Activated T-helper 2 cell treated with anti-CD3 and anti-CD28 coated beads, Interferon-gamma antibody, Interleukin-2, Interleukin-4, amounts not matched to agents 10 μg/mL and 5 μg/mL and 100 μg/mL, durations not matched to agents 14 hours and 24 hours and 36 hours (primary cell): ENCODE measurements around the gene LANCL1. TPM values are rescaled to one million over a fixed set of nuclear protein-coding genes. Genes with fewer than 3 reads are reported as not detected.
"Not testable (repeated sequence)": the region's sequence is repeated elsewhere in the genome, so short reads cannot be mapped to it uniquely, and the experiment has no call there.

ENCODE experiments used
- DNase-seq: peaks from one replicate; pipeline ENCODE4 v3.0.0; 2021; ENCODE audit warnings: low spot score
- H3K27ac Mint-ChIP-seq: one replicate; pipeline ENCODE4 v1.8.0; 2021; ENCODE audit warnings: mixed read lengths
- H3K27me3 Mint-ChIP-seq: one replicate; pipeline ENCODE4 v1.8.0; 2021; ENCODE audit warnings: low read depth, mixed read lengths
- H3K36me3 Mint-ChIP-seq: one replicate; pipeline ENCODE4 v1.8.0; 2021; ENCODE audit warnings: low read depth, mixed read lengths
- H3K4me1 Mint-ChIP-seq: one replicate; pipeline ENCODE4 v1.8.0; 2021; ENCODE audit warnings: low read depth, mixed read lengths
- H3K4me3 Mint-ChIP-seq: one replicate; pipeline ENCODE4 v1.8.0; 2021; ENCODE audit warnings: low read depth, mild to moderate bottlenecking, moderate library complexity, mixed read lengths
- H3K9me3 Mint-ChIP-seq: one replicate; pipeline ENCODE4 v1.8.0; 2021; ENCODE audit warnings: mixed read lengths
- intact Hi-C: fragments of 100-400 bp; cut with micrococcal nuclease; formaldehyde crosslinking; loops from one replicate; pipeline ENCODE4 v1.15.1; 2023
- total RNA-seq: library from RNA; stranded (reverse); gene quantifications from 2 replicates; pipeline ENCODE4 v1.2.3, GENCODE V29; 2022

The LANCL1 gene
- total RNA-seq, 1 donor from 2014 or later, result 35.1 TPM

DNA sequence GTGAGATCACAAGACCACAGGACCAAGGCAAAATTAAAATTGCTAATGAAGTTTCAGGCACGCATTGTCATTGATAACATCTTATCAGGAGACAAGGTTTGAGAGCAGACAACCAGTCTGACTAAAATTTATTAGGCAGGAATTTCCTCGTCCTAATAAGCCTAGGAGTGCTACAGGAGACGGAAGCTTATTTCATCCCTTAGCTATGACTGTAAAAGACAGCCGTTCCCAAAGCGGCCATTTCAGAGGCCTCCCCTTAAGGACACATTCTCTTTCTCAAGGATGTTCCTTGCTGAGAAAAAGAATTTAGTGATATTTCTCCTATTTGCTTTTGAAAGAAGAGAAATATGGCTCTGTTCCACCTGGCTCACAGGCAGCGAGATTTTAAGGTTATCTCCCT lies 49.2 kb downstream of the LANCL1 start:
- H3K27ac Mint-ChIP-seq, H3K4me1 Mint-ChIP-seq, H3K4me3 Mint-ChIP-seq, DNase-seq, H3K27me3 Mint-ChIP-seq, intact Hi-C loops: not testable (repeated sequence)
- Mint-ChIP-seq H3K9me3 (peaks cover 36% of the 10 kb centered on the region), H3K36me3 (peaks cover 27% of the 10 kb centered on the region)

GRCh38 chr2:210422366-210422765 lies 54.2 kb downstream of the LANCL1 start:
- DNase-seq, result no peak
- H3K27ac Mint-ChIP-seq, result no peak overlapping the region
- H3K9me3 Mint-ChIP-seq, result peaks cover 31% of the 10 kb centered on the region
- H3K36me3 Mint-ChIP-seq, result peaks cover 4% of the 10 kb centered on the region
- intact Hi-C loops, result no loop called here
- H3K27me3 Mint-ChIP-seq, result peaks cover 7% of the 10 kb centered on the region
- no peaks in the 10 kb centered on the region for H3K4me1 Mint-ChIP-seq
- no peak overlapping the region for H3K4me3 Mint-ChIP-seq

- intact Hi-C loops, result no loop called here
- peaks cover 7% of the 10 kb centered on the region for H3K27me3 Mint-ChIP-seq
- peaks cover 3% of the 10 kb centered on the region for H3K36me3 Mint-ChIP-seq
- no peak overlapping the region for H3K4me3 Mint-ChIP-seq
- no peaks in the 10 kb centered on the region for H3K4me1 Mint-ChIP-seq
- H3K9me3 Mint-ChIP-seq, result peaks cover 26% of the 10 kb centered on the region
- no peak overlapping the region for H3K27ac Mint-ChIP-seq
- DNase-seq, result no peak
Observed at GRCh38 chr2:210421916-210422315, 54.6 kb downstream of the LANCL1 start.

DNA sequence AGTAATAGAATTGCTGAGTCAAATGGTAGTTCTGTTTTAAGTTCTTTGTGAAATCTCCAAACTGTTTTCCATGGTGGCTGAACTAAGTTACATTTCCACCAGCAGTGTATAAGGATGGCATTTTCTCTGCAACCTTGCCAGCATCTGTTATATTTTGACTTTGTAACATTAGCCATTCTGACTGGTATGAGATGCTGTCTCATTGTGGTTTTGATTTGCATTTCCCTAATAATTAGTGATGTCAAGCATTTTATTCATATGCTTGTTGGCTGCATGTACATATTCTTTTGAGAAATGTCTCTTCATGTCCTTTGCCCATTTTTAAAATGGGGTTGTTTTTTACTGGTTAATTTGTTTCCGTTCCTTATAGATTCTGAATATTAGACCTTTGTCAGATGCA lies 63.9 kb downstream of the LANCL1 start:
- Mint-ChIP-seq H3K4me1 (no peaks in the 10 kb centered on the region), H3K27me3 (peaks cover 2% of the 10 kb centered on the region), H3K4me3 (no peak overlapping the region), H3K36me3 (no peaks in the 10 kb centered on the region), H3K27ac (no peak overlapping the region), H3K9me3 (no peaks in the 10 kb centered on the region)
- intact Hi-C loops, result no loop called here
- no peak for DNase-seq

DNA sequence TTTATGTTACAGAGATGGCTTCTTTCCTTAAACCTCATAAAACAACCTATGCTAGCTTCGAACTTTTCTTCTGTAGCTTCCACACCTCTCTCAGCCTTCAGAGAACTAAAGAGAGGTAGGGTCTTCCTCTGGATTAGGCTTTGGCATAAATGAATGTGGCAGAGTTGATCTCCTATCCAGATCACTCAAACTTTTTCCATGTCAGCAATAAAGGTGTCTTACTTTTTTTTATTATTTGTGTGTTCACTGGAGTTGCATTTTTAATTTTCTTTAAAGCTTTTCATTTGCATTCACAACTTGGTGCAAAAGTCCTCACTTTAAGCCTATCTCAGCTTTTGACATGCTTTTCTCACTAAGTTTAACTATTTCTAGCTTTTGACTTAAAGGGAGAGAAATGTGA lies 66.0 kb downstream of the LANCL1 start:
- no peak for DNase-seq
- H3K27me3 Mint-ChIP-seq, result peaks cover 2% of the 10 kb centered on the region
- no peaks in the 10 kb centered on the region for H3K9me3 Mint-ChIP-seq
- H3K36me3 Mint-ChIP-seq, result no peaks in the 10 kb centered on the region
- no peak overlapping the region for H3K27ac Mint-ChIP-seq
- no peak overlapping the region for H3K4me3 Mint-ChIP-seq
- intact Hi-C loops, result no loop called here
- no peaks in the 10 kb centered on the region for H3K4me1 Mint-ChIP-seq

DNA sequence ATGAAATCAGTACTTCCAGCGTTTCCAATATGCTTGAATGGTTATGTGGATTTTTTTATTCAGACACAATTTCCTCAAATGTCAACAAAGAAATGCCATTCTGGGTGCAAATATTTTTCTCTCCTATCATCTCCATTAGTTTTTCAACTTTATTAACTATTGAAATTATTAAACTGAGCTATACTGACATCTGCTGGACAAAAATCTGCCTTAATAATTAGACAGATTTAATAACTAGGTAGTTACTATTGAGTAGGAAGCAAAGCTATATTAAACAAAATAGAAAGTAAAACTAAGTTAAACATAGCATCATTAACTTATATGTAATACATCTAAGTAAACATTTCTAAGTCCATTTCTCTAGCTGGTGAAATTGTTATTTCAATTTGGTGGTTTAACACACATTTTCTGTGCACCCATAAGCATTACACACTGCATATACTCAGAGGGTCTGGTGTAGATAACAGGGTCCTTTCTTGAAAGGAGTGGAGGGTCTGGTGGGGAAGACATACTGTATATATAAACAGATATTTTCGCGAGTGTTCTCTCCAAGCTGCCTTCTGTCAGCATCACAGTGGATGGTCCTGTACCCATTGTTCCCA lies 77.0 kb downstream of the LANCL1 start:
- no peaks in the 10 kb centered on the region for H3K27me3 Mint-ChIP-seq
- H3K27ac Mint-ChIP-seq, result no peak overlapping the region
- no peak overlapping the region for H3K4me3 Mint-ChIP-seq
- H3K4me1 Mint-ChIP-seq, result no peaks in the 10 kb centered on the region
- no peak for DNase-seq
- no peaks in the 10 kb centered on the region for H3K36me3 Mint-ChIP-seq
- intact Hi-C loops, result no loop called here
- no peaks in the 10 kb centered on the region for H3K9me3 Mint-ChIP-seq

- no peaks in the 10 kb centered on the region for H3K4me1 Mint-ChIP-seq
Observed at GRCh38 chr2:210392469-210392881, 84.1 kb downstream of the LANCL1 start.

GRCh38 chr2:210389856-210390255 lies 86.7 kb downstream of the LANCL1 start:
- Mint-ChIP-seq H3K27me3 (no peaks in the 10 kb centered on the region), H3K36me3 (no peaks in the 10 kb centered on the region), H3K4me3 (no peak overlapping the region), H3K4me1 (no peaks in the 10 kb centered on the region), H3K9me3 (no peaks in the 10 kb centered on the region), H3K27ac (no peak overlapping the region)
- intact Hi-C loops, result no loop called here
- DNase-seq, result no peak

More at GRCh38 chr2:210392469-210392881, 84.1 kb downstream of the LANCL1 start:
- Mint-ChIP-seq H3K9me3 (no peaks in the 10 kb centered on the region), H3K36me3 (no peaks in the 10 kb centered on the region), H3K27me3 (no peaks in the 10 kb centered on the region), H3K4me3 (no peak overlapping the region), H3K27ac (no peak overlapping the region)
- intact Hi-C loops, result no loop called here
- DNase-seq, result no peak

DNA sequence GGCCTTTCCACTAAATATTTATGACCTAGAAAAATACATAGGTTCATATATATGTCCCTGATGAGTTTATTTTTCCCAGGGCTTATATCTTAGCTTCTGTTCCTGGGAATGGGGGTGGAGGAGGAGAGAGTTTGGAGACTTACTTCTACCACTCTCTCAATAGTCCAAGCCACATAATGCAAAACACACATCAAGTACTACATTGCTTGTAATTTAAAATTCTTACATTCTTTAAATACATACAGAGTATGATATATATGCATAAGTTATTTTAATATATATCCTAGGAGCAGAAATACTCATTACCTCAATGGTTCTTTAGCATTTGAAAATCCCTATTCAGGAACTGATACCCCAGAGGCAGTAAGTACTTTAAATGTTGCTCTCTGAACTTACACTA lies 88.4 kb downstream of the LANCL1 start:
- H3K4me3 Mint-ChIP-seq, result no peak overlapping the region
- no peaks in the 10 kb centered on the region for H3K9me3 Mint-ChIP-seq
- no peaks in the 10 kb centered on the region for H3K27me3 Mint-ChIP-seq
- H3K27ac Mint-ChIP-seq, result no peak overlapping the region
- no peaks in the 10 kb centered on the region for H3K4me1 Mint-ChIP-seq
- no peak for DNase-seq
- no peaks in the 10 kb centered on the region for H3K36me3 Mint-ChIP-seq
- intact Hi-C loops, result no loop called here

- H3K36me3 Mint-ChIP-seq, result no peaks in the 10 kb centered on the region
- no peaks in the 10 kb centered on the region for H3K27me3 Mint-ChIP-seq
- no peaks in the 10 kb centered on the region for H3K9me3 Mint-ChIP-seq
- H3K4me3 Mint-ChIP-seq, result no peak overlapping the region
- H3K4me1 Mint-ChIP-seq, result no peaks in the 10 kb centered on the region
- no peak overlapping the region for H3K27ac Mint-ChIP-seq
- intact Hi-C loops, result no loop called here
- DNase-seq, result no peak
Observed at GRCh38 chr2:210387074-210387473, 89.5 kb downstream of the LANCL1 start.

Other genes starting within 250 kb of the LANCL1 start
- gene MYL1, start 161.6 kb downstream of the LANCL1 start, total RNA-seq, result not detected in 2 replicates
- 1.2 and 1.4 TPM in 2 replicates for gene CPS1, start 79.8 kb upstream of the LANCL1 start, total RNA-seq